PC-3 (cell line): ENCODE results near the gene PTPRD. TPM values are rescaled to one million over a fixed set of nuclear protein-coding genes. Genes with fewer than 3 reads are reported as not detected.

Experiments used
- ATAC-seq: fragments of 200-7000 bp; cut with Tn5 transposase; 2 replicates; pipeline ENCODE4 v1.9.1; 2020; ENCODE audit warnings: mild to moderate bottlenecking, moderate library complexity
- BruUV-seq: library from RNA; stranded (reverse); fragments of 400-500 nt; replicated peaks from 2 replicates; lab custom pipeline; 2021; lab: Mats Ljungman, UMichigan
- CTCF ChIA-PET: fragments of 300-600 bp; sonication (Branson Sonifier 250); formaldehyde crosslinking; loops from one replicate; lab custom pipeline; 2022; ENCODE audit warnings: antibody characterized with exemption; lab: Charles Lee
- POLR2A ChIA-PET: fragments of 300-600 bp; sonication (Branson Sonifier 250); formaldehyde crosslinking; loops from one replicate; lab custom pipeline; 2022; ENCODE audit warnings: antibody characterized with exemption; ENCODE audit not compliant: unreplicated experiment; lab: Charles Lee
- DNase-seq: peaks from one replicate; pipeline ENCODE4 v3.0.0-alpha.2; 2015
- H2AFZ ChIP-seq: fragments of 300-600 bp; sonication (generic); 2 replicates; pipeline ENCODE4 v1.6.0; 2016; ENCODE audit warnings: antibody characterized with exemption, low read length
- H3F3A ChIP-seq: fragments of 300-600 bp; sonication (generic); one replicate; pipeline ENCODE4 v1.6.0; 2017; ENCODE audit warnings: antibody characterized with exemption, low read length, control low read depth, mild to moderate bottlenecking; ENCODE audit not compliant: unreplicated experiment
- H3K27ac ChIP-seq: fragments of 300-600 bp; sonication (generic); 2 replicates; pipeline ENCODE4 v1.5.1; 2016; ENCODE audit warnings: mild to moderate bottlenecking, low read length
- H3K27me3 ChIP-seq: fragments of 300-600 bp; sonication (generic); 2 replicates; pipeline ENCODE4 v1.6.1; 2016; ENCODE audit warnings: low read length, mixed read lengths
- H3K36me3 ChIP-seq: fragments of 300-600 bp; sonication (generic); 2 replicates; pipeline ENCODE4 v1.6.1; 2016; ENCODE audit warnings: low read depth, mixed run types, low read length, mixed read lengths
- H3K4me1 ChIP-seq: fragments of 300-600 bp; sonication (generic); 2 replicates; pipeline ENCODE4 v1.5.1; 2016; ENCODE audit warnings: low read length; ENCODE audit not compliant: insufficient read depth
- H3K4me2 ChIP-seq: fragments of 300-600 bp; sonication (generic); 2 replicates; pipeline ENCODE4 v1.6.0; 2016; ENCODE audit warnings: low read length
- H3K4me3 ChIP-seq: fragments of 300-600 bp; sonication (generic); 2 replicates; pipeline ENCODE4 v1.5.1; 2016; ENCODE audit warnings: mild to moderate bottlenecking, low read length, mixed read lengths
- H3K79me2 ChIP-seq: fragments of 300-600 bp; sonication (generic); 2 replicates; pipeline ENCODE4 v1.6.1; 2017; ENCODE audit warnings: low read length, mixed read lengths
- H3K9ac ChIP-seq: fragments of 300-600 bp; sonication (generic); 2 replicates; pipeline ENCODE4 v1.6.0; 2016; ENCODE audit warnings: mild to moderate bottlenecking, low read length
- H3K9me2 ChIP-seq: fragments of 300-600 bp; sonication (generic); replicated peaks from 2 replicates; pipeline ENCODE4 v1.6.1; 2016; ENCODE audit warnings: mixed run types, low read length, mixed read lengths
- H3K9me3 ChIP-seq: fragments of 300-600 bp; sonication (generic); 2 replicates; pipeline ENCODE4 v1.6.1; 2016; ENCODE audit warnings: low read length, mixed read lengths
- H4K20me1 ChIP-seq: fragments of 300-600 bp; sonication (generic); 2 replicates; pipeline ENCODE4 v1.6.1; 2016; ENCODE audit warnings: low read length, mixed read lengths
- CTCF ChIP-seq: fragments of 300-600 bp; sonication (generic); conservative IDR thresholded peaks from 2 replicates; pipeline ENCODE4 v1.5.1; 2017; ENCODE audit warnings: antibody characterized with exemption, low read depth, mild to moderate bottlenecking, low read length
- EZH2 ChIP-seq: fragments of 300-600 bp; sonication (generic); IDR thresholded peaks from one replicate; pipeline ENCODE4 v1.6.1; 2017; ENCODE audit warnings: antibody characterized with exemption, mild to moderate bottlenecking, low read length; ENCODE audit not compliant: unreplicated experiment
- EZH2phosphoT487 ChIP-seq: fragments of 300-600 bp; sonication (generic); IDR thresholded peaks from 2 replicates; pipeline ENCODE4 v1.6.1; 2018; ENCODE audit warnings: mild to moderate bottlenecking, antibody characterized with exemption, low read length, borderline replicate concordance
- intact Hi-C: fragments of 100-400 bp; cut with micrococcal nuclease; formaldehyde crosslinking; loops from 2 replicates; pipeline ENCODE4 v1.9.0; 2023
- total RNA-seq: library from RNA; depleted of rRNA; stranded (reverse); fragments of >200 nt; gene quantifications from 2 replicates; pipeline ENCODE4 v1.2.3, GENCODE V29; 2014

Gene PTPRD
- total RNA-seq, 1 experiment from 2014 or later: not detected

DNA sequence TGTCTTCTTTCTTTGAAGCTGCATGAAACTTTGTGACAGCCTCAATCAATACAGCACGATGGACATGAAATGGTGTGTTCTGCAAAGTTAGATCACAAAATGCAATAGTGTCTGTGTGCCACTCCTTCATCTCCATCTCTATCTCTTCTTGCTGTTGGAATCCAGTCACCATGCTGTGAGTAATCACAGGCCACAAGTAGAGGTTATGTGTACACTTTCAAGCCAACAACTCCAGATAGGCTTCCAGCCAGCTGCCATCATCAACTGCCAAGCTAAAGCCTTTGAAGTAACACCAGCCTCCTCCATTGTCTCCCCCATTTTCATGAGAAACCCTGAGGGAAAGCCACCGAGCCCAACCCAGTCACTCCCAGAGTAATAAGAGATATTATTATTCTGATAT, 360.6 kb downstream of the PTPRD start:
- no peak overlapping the region for H3K4me3 ChIP-seq
- H3F3A ChIP-seq: no peaks in the 10 kb centered on the region
- no TSS peak for BruUV-seq
- TF ChIP-seq CTCF: no peak
- TF ChIP-seq EZH2phosphoT487: no peak
- no peak for TF ChIP-seq EZH2
- intact Hi-C loops: no loop called here
- no peaks in the 10 kb centered on the region for H3K9me3 ChIP-seq
- no peaks in the 10 kb centered on the region for H4K20me1 ChIP-seq
- ATAC-seq (no peak), DNase-seq (no peak)
- H3K9me2 ChIP-seq: no peaks in the 10 kb centered on the region
- H3K4me1 ChIP-seq: no peaks in the 10 kb centered on the region
- H3K36me3 ChIP-seq: no peaks in the 10 kb centered on the region
- H3K79me2 ChIP-seq: no peaks in the 10 kb centered on the region
- H2AFZ ChIP-seq: no peak overlapping the region
- no peak overlapping the region for H3K9ac ChIP-seq
- CTCF ChIA-PET: no interaction called here
- POLR2A ChIA-PET: no interaction called here
- no peak overlapping the region for H3K4me2 ChIP-seq
- H3K27me3 ChIP-seq: no peaks in the 10 kb centered on the region
- H3K27ac ChIP-seq: no peak overlapping the region

- no peaks in the 10 kb centered on the region for H3K36me3 ChIP-seq
- no peaks in the 10 kb centered on the region for H3K4me1 ChIP-seq
- no peaks in the 10 kb centered on the region for H4K20me1 ChIP-seq
- H3K9me3 ChIP-seq: no peaks in the 10 kb centered on the region
- intact Hi-C loops: no loop called here
- CTCF ChIA-PET: no interaction called here
- H3K79me2 ChIP-seq: no peaks in the 10 kb centered on the region
- no TSS peak for BruUV-seq
- no peaks in the 10 kb centered on the region for H3K27me3 ChIP-seq
- H2AFZ ChIP-seq: no peak overlapping the region
- ATAC-seq (peak; percentile 49), DNase-seq (peak; percentile 29)
- TF ChIP-seq EZH2 (no peak), EZH2phosphoT487 (no peak), CTCF (no peak)
- H3K9ac ChIP-seq: no peak overlapping the region
- POLR2A ChIA-PET: no interaction called here
- no peaks in the 10 kb centered on the region for H3F3A ChIP-seq
- no peak overlapping the region for H3K4me3 ChIP-seq
- no peak overlapping the region for H3K4me2 ChIP-seq
- no peak overlapping the region for H3K27ac ChIP-seq
- no peaks in the 10 kb centered on the region for H3K9me2 ChIP-seq
Observed at GRCh38 chr9:10251490-10251889, 361.3 kb downstream of the PTPRD start.

DNA sequence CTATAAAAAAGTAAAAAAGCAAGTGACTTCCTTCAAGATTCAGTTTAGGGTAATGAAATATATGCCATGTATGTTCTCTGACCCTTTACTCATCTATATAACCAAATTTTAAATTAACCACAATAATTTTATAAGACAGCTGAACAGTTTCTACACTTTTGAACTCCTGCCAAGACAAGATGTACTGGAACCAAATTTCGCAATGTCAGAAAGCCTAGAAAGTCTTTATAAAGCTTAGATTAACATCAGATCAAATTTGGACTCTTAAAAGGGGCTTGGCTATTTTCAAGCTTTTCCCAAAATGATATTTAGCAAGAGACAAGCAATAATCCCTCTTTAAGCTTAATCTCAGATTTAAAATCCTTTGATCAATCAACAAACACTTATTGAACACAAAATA, 362.6 kb downstream of the PTPRD start:
- BruUV-seq: no TSS peak
- Histone ChIP-seq H3K4me2 (no peak overlapping the region), H3K4me1 (no peaks in the 10 kb centered on the region), H4K20me1 (no peaks in the 10 kb centered on the region), H3K27ac (no peak overlapping the region), H2AFZ (no peak overlapping the region), H3F3A (no peaks in the 10 kb centered on the region), H3K9me2 (no peaks in the 10 kb centered on the region), H3K4me3 (no peak overlapping the region), H3K9ac (no peak overlapping the region), H3K79me2 (no peaks in the 10 kb centered on the region), H3K36me3 (no peaks in the 10 kb centered on the region), H3K9me3 (no peaks in the 10 kb centered on the region), H3K27me3 (no peaks in the 10 kb centered on the region)
- DNase-seq (peak; percentile 9), ATAC-seq (no peak)
- ChIA-PET POLR2A (no interaction called here), CTCF (no interaction called here)
- intact Hi-C loops: no loop called here
- TF ChIP-seq EZH2phosphoT487 (no peak), CTCF (no peak)
